Esophagus (tissue), 2 donors: ENCODE measurements around the gene CHST11. TPM values are rescaled to one million over a fixed set of nuclear protein-coding genes. Genes with fewer than 3 reads are reported as not detected.

Experiments used
- H3K27ac ChIP-seq, 2 donors: one replicate each; pipeline ENCODE4 v1.5.1; 2013; ENCODE audit warnings: low read depth in 2 of 2, mild to moderate bottlenecking in 2 of 2, inconsistent platforms in 1 of 2, low read length in 1 of 2, moderate library complexity in 1 of 2
- H3K27me3 ChIP-seq, 2 donors: one replicate each; pipeline ENCODE4 v1.6.1; 2013; ENCODE audit warnings: low read length in 2 of 2, control low read depth in 1 of 2, mild to moderate bottlenecking in 1 of 2; ENCODE audit not compliant: insufficient read depth in 2 of 2, control insufficient read depth in 1 of 2
- H3K36me3 ChIP-seq, 2 donors: one replicate each; pipeline ENCODE4 v1.6.1; 2013; ENCODE audit warnings: low read length in 1 of 2; ENCODE audit not compliant: control insufficient read depth in 2 of 2, insufficient read depth in 2 of 2
- H3K4me1 ChIP-seq, 2 donors: one replicate each; pipeline ENCODE4 v1.6.1; 2013; ENCODE audit warnings: low read length in 1 of 2; ENCODE audit not compliant: control insufficient read depth in 2 of 2, insufficient read depth in 2 of 2
- H3K4me3 ChIP-seq, 2 donors: one replicate each; pipeline ENCODE4 v1.5.1; 2013; ENCODE audit warnings: low read length in 2 of 2, mild to moderate bottlenecking in 2 of 2, low read depth in 1 of 2, moderate library complexity in 1 of 2
- H3K9me3 ChIP-seq, 2 donors: one replicate each; pipeline ENCODE4 v1.6.1; 2013; ENCODE audit warnings: mild to moderate bottlenecking in 2 of 2, low read depth in 1 of 2, low read length in 1 of 2, moderate library complexity in 1 of 2; ENCODE audit not compliant: control insufficient read depth in 2 of 2, insufficient read depth in 1 of 2
- WGBS, 2 donors: extraction: QIAGEN DNeasy Blood & Tissue Kit; methylation state at CpG; one replicate each; pipeline ENCODE4 v1.1.7; 2013; 5-methylcytosine and 5-hydroxymethylcytosine counted together
- polyA plus RNA-seq, 2 donors: library from polyadenylated mRNA; stranded (reverse); fragments of 200-250 nt; gene quantifications; one replicate each; pipeline ENCODE4 v1.2.3, GENCODE V29; 2013
- donor health status: healthy with polysubstance abuse.
- donor health status: Bipolar disorder and iron deficiency.

Gene CHST11
- polyA plus RNA-seq, 2 donors: 0.53 to 1.4 TPM

GRCh38 chr12:104684884-104685283, 228.1 kb downstream of the CHST11 start:
- H3K27me3 ChIP-seq: no peaks in the 10 kb centered on the region
- H3K4me3 ChIP-seq: no peak overlapping the region
- no peak overlapping the region for H3K27ac ChIP-seq
- peaks cover 3 to 8% of the 10 kb centered on the region in 2 donors for H3K4me1 ChIP-seq
- H3K36me3 ChIP-seq: no peaks in the 10 kb centered on the region
- H3K9me3 ChIP-seq: no peaks in the 10 kb centered on the region
- WGBS, 2 donors: 74 to 84% methylated on average over 1 of the region's 1 CpG

DNA sequence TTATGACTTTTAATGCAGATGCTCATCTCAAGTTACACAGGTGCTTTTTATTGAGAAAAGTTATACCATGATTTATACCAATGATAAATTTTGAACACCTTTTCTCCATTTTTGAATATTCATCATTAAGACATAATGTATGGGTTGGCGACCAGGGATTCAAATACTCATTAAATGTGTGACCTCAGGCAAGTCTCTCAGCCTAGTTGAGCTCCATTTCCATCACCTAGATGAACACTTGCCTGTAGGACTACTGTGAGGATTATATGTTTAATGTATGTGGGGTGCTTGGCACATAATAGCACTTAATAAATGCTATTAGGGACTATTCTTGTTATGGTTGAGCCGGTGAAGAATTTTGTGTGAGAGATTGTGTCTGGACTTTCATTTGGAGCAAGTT, 228.6 kb downstream of the CHST11 start:
- Histone ChIP-seq H3K4me1 (peaks cover under 1 to 3% of the 10 kb centered on the region in 2 donors), H3K36me3 (no peaks in the 10 kb centered on the region), H3K27ac (no peak overlapping the region), H3K4me3 (no peak overlapping the region), H3K27me3 (no peaks in the 10 kb centered on the region), H3K9me3 (no peaks in the 10 kb centered on the region)
- WGBS, 2 donors: 85 to 86% methylated on average over 2 of the region's 2 CpGs

DNA sequence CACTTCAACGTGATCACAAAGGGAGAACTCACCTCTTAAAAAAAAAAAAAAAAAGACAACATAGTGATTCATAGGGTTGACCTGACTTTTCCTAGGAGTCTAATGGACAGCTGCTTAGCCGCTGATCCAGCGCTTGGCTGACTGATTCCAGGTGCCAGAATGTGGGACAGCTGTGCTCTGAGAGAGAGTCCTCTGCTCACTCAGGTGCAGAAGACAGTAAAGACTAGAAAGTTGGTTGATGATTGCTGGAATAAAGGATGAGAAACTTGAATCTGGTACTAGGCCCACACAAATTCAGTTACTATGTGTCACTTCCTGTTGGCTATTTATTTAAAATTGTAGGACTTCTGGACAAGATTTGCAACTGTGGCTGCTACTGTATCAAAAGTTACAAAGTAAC, 229.4 kb downstream of the CHST11 start:
- no peaks in the 10 kb centered on the region for H3K36me3 ChIP-seq
- H3K4me3 ChIP-seq: no peak overlapping the region
- no peaks in the 10 kb centered on the region for H3K4me1 ChIP-seq
- WGBS, 2 donors: 60 to 74% methylated on average over 3 of the region's 3 CpGs
- no peak overlapping the region for H3K27ac ChIP-seq
- no peaks in the 10 kb centered on the region for H3K27me3 ChIP-seq
- no peaks in the 10 kb centered on the region for H3K9me3 ChIP-seq

GRCh38 chr12:104687823-104688573, 231.2 kb downstream of the CHST11 start:
- H3K27ac ChIP-seq: no peak overlapping the region
- no peaks in the 10 kb centered on the region for H3K27me3 ChIP-seq
- H3K4me3 ChIP-seq: no peak overlapping the region
- no peaks in the 10 kb centered on the region for H3K36me3 ChIP-seq
- WGBS, 2 donors: 82 to 87% methylated on average over 11 of the region's 11 CpGs
- H3K9me3 ChIP-seq: no peaks in the 10 kb centered on the region
- H3K4me1 ChIP-seq: no peaks in the 10 kb centered on the region

DNA sequence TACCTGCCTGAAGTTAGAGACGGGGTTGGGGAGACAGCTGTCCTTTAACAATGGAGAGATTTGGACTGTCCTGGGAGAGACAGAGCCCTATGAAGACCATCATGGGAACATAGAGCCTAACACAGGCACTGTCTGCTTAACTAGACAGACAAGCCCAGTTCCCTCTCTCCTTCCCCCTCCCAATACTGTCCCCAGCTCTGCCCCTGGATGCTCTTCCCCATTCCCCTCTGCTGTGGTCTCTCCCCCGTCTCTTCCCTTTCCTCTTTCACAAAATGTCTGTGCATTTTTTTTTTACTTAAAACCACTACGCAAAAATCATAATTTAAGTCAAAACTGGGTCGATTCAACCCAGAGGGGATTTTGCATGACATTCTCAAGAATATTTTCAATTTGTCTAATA, 232.9 kb downstream of the CHST11 start:
- Histone ChIP-seq H3K27me3 (no peaks in the 10 kb centered on the region), H3K4me1 (no peaks in the 10 kb centered on the region), H3K27ac (no peak overlapping the region), H3K9me3 (no peaks in the 10 kb centered on the region), H3K4me3 (no peak overlapping the region), H3K36me3 (no peaks in the 10 kb centered on the region)
- 86 to 91% methylated on average over 4 of the region's 4 CpGs for WGBS, 2 donors

GRCh38 chr12:104691721-104692556, 235.2 kb downstream of the CHST11 start:
- Histone ChIP-seq H3K4me3 (no peak overlapping the region), H3K36me3 (no peaks in the 10 kb centered on the region), H3K4me1 (no peaks in the 10 kb centered on the region), H3K27me3 (no peaks in the 10 kb centered on the region), H3K27ac (no peak overlapping the region), H3K9me3 (no peaks in the 10 kb centered on the region)
- WGBS, 2 donors: 87 to 90% methylated on average over 19 of the region's 19 CpGs

DNA sequence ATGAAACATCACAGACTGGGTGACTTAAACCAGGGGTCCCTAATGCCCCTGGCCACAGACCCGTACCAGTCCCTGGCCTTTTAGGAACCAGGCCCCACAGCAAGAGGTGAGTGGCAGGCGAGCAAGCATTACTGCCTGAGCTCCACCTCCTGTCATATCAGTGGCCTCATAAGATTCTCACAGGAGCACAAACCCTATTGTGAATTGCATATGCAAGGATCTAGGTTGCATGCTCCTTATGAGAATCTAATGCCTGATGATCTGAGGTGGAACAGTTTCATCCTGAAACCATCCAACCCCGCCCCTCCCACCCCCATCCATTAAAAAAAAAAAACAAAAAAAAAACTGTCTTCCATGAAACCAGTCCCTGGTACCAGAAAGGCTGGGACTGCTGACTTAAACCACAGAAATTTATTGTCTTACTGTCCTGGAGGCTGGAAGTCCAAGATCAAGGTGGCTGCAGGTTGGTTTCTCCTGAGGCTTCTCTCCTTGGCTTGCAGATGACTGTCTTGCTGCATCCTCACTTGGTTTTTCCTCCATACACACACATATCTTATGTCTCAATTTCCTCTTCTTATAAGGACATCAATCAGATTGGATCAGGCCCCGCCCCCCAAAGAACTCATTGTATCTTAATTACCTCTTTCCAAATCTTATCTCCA, 235.9 kb downstream of the CHST11 start:
- Histone ChIP-seq H3K27ac (no peak overlapping the region), H3K36me3 (no peaks in the 10 kb centered on the region), H3K4me3 (no peak overlapping the region), H3K4me1 (no peaks in the 10 kb centered on the region), H3K27me3 (no peaks in the 10 kb centered on the region), H3K9me3 (no peaks in the 10 kb centered on the region)
- WGBS, 2 donors: 73 to 86% methylated on average over 4 of the region's 4 CpGs

GRCh38 chr12:104693493-104693892, 236.7 kb downstream of the CHST11 start:
- no peaks in the 10 kb centered on the region for H3K4me1 ChIP-seq
- H3K4me3 ChIP-seq: no peak overlapping the region
- H3K9me3 ChIP-seq: no peaks in the 10 kb centered on the region
- 95 to 97% methylated on average over 3 of the region's 3 CpGs for WGBS, 2 donors
- no peak overlapping the region for H3K27ac ChIP-seq
- H3K27me3 ChIP-seq: no peaks in the 10 kb centered on the region
- H3K36me3 ChIP-seq: no peaks in the 10 kb centered on the region

DNA sequence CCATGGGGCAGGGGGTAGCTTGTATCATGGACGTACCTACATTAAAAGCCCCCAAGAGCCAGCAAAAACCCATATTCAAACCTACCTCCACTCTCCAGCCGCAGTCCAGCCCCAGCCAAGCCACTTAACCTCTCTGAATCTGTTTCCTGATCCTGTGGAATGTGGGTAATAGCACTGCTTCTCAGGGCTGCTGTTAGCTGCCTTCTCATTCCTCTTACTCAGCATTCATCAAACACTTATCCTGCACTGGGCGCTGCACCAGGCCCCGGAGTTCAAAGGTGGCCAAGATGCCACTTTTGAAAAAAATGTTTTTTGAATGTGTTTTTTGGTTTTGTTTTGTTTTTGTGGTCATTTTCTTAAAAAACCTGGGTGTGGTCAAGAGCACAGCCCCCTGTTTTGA, 237.4 kb downstream of the CHST11 start:
- Histone ChIP-seq H3K27me3 (no peaks in the 10 kb centered on the region), H3K27ac (no peak overlapping the region), H3K4me1 (no peaks in the 10 kb centered on the region), H3K36me3 (no peaks in the 10 kb centered on the region), H3K4me3 (no peak overlapping the region), H3K9me3 (no peaks in the 10 kb centered on the region)
- WGBS, 2 donors: 78 to 86% methylated on average over 4 of the region's 4 CpGs
